Activated CD8-positive, alpha-beta memory T cell treated with anti-CD3 and anti-CD28 coated beads, Interleukin-2, amount 50 U/mL, for 48 hours (primary cell): ENCODE measurements around the gene RRAD.

Experiments
- DNase-seq: peaks from one replicate; pipeline ENCODE4 v3.0.0-alpha.2; 2020

The RRAD gene

DNA sequence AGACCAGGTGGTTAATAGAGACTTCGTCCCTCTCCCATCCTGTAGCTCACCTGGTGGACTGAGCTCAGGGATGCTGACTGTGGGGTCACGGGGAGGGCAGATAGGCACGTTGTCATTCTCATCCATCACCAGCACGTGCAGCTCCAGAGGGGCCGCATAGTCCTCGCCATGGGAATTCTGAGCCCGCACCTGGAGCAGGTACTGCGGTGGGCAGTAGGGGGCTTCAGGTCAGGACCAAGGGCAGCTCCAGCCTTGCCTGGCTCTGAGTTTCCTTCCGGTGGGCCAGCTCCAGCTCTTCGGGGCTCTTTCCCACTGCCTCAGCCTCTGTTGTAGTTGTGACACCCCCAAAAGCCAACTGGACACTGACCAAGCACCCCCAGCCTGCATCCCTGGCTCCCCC lies 12.3 kb downstream of the RRAD start:
- no peak for DNase-seq

GRCh38 chr16:66911801-66912200 lies 13.5 kb downstream of the RRAD start:
- no peak for DNase-seq

GRCh38 chr16:66911112-66911511 lies 14.2 kb downstream of the RRAD start:
- DNase-seq = no peak

DNA sequence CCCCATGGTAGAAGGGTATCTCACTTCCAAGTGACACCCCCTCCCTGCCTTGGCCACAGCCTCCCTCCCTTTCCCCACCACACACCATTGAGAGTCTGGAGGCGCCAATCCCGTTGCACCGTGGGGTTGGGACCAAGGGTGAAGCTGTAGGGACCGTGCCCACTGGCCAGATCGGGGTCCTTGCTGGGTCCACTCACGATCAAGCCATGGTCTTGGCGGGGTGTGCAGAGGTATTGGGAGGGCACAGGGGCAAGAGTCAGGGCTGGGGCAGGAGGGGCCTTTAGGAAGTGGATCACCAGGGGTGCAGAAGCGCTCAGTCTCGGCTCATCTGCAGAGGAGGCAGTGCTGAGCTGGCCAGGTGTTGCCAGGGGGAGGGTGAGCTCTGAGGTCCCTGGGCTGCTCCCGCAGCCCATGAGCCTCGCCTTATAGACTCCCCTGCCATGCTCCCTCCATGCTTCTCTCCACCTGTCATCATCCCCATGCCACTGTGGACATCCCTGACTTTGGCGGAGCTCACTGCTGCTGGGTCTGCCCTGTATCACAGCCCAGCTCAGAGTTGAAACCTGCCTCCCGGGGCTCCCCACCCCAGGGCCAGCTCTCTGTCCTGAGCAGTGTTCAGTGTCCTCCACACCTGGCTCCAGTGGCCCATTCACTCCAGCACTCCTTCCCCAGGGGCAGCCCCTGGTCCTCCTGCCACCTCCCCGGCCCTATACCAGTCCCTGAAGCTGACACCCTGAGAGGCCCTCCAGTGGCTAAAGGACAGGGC lies 15.0 kb downstream of the RRAD start:
- DNase-seq = no peak

DNA sequence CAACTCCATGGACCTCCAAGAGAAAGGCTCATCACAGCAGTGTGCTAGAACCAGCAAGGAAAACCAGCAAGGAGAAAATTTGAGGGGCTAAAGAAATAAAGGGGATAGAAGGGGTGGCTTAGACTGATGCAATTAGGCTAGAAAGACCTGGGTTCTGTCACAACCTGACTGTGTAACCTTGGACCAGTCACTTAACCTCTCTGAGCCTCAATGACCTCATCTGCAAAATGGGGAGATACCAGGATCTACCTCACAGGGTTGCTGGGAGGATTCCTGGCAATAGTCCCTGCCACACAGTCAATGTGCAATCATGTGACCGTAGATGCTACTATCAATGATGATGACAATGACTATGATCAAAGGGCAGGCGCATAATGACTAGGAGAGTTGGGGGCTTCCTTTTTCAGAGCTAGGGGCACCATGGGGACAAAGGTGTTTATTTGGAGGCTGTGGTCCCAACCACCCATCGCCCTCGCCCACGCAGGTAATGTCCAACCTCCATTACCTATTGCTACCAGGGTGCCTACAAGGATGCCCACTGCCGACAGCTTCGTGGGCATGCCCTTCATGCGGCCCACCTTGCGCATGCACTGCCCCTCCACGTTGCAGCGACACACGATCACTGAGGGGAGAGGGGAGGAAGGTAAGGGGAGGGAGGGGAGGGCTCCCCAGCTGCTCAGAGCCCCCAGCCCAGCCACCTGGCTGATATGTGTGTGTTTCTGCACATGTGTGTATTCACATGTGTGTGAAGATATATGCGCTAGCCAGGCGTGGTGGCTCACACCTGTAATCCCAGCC lies 16.4 kb downstream of the RRAD start:
- DNase-seq = no peak

DNA sequence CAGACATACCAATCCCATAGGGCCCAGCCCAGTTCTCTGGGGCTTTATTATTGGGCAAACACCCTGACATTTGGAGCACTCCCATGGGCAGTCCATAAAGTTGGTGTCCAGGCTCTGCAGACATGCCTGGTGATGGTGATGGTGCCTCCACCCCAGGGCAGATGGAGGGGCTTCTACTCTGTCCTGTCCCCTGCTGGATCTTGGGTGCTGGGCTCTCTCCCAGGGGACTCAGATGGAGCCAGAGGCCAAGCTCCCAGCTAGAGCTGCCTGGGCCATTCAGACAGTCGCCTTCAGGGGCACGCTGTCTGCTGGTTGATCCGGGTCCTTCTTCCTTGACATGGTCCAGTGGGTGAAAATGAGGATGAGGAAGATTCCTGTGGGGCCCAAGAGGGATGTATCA lies 17.2 kb downstream of the RRAD start:
- DNase-seq = no peak

- DNase-seq = no peak
These were observed 18.2 kb downstream of the RRAD start for GRCh38 chr16:66906916-66907836.

DNA sequence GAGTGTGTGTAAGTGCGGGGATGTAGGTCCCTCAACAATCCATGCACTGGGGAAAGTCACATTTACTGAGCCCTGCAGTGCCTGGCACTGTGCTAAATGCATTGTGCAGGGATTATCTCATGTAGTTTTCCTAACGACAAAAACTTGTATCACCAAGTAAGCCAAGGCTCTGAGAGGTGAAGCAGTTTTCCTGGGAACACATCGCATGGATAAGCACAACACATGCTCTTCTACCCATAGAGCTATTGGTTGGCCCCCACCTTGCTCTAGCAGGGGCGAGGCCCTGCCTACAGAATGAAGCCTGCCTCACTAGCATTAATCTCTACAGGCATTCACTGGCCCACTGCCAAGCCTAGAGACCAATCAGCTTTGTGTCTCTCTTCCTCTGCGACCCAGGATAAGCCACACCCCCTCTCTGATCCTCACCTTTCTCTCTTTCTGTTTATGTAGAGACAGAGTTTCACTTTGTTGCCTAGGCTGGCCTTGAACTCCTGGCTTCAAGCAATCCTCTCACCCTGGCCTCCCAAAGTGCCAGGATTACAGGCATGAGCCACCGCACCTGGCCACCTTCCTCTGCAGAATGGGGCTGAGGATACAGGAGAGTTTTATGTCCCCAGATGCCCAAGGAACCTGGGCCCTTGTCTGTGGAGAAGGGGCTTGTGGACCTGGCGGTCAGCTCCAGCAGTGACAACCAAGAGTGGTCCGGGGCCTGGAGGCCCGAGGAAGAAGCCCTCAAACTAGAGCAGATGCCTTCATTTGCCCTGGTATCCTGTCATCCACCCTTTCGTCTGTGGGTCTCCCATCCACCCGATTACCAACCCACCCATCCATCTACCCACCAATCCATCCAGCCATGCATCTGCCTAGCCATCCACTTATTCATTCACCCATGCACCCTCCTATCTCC lies 19.4 kb downstream of the RRAD start:
- DNase-seq = no peak

DNA sequence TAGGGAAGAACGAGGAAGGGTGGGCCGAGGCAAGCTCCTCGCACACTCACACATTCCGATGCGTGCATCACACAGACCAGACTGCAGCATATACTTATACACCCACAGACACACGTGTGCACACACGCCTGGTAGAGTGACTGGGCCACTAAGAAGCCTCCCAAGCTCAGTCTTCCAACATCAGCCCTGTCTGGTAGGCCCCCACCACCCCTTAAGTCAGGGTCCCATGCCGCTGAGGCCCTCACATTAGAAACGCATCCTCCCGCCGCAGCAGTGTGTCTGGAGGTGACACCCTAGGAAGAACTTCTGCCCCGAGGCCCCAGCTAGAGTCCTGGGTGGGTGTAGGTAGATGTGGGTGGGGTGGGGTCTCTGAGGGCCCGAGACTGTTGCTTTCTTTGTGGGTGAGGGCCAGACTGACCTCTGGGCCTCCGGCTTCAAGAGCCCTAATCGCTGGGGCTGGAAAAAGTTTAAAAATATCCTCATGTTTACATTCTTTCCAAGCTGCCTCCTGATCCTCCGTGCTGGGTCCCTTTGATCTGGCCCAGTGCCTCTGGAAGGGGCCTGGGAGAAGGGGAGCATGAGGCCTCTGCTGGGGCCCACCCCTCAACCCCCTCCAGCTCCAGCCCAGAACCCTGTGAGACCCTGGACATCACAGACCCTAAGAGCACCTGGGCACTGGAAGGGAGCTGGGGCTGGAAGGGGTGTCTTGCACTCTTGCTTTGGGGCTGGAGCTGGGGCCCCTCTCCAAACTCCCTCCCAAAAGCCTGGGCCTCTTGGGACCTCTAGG lies 20.3 kb downstream of the RRAD start:
- DNase-seq = no peak

DNA sequence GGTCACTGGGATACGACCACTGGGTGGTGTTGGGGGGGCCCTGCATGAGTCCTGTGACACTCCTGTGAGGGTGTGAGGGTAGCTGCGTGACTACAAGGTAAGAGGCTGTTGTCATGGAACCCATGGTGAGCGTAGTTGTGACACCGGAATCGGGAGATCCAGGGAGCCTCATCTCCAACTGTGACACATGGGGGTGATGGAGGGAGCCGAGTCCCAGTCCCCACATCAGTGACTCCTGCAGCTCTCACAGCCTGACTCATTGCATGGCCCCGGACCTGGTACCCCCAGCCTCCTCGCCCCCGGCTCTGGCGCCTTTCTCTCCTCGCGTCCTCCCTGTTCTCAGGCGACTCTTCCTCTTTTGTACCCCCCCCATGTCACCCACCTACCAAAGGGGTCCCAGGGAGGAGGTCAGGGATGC lies 20.9 kb downstream of the RRAD start:
- DNase-seq = no peak

GRCh38 chr16:66903544-66904427 lies 21.5 kb downstream of the RRAD start:
- DNase-seq = no peak

DNA sequence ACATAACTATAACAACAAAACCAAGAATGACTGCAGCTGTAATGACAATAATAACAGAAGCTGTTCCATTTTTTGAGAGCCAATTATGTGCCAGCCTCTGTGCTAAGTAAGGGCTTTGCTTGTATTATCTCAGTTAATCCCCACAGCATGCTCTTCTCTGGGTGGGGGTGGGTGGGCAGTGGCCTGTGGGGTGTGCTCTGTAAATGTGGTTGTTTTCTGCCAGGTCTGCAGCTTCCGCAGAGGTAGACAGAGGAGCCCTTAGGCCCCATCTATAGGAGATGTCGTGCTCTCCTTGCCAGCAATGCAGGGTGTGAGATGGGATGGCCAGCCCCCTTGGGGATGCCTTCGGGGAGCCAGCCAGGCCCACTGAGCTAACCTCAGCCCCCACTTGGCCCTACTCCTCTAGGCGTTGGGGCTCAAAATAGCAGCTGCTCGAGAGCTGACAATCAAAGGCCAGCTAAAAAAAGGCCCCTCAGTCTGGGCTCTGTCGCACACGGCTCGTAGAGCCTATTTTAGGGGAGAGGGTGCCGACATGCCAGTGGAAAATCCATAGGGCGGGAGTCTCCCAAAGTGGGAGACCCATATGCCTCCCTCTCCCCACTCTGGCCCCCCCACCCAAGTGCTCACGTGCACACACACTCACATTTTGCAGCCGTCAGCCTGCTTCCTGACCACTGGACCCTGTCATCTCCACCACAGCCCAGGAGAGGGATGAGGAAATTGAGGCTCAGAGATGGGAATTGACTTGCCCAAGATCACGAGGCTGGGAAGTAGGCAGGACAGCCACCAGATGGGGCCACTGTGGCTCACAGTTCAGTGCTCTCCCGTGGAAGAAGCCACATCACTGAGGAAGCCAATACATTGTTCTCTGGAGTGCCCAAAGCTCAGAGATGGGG lies 22.4 kb downstream of the RRAD start:
- no peak for DNase-seq

- no peak for DNase-seq
These were observed 23.7 kb downstream of the RRAD start for GRCh38 chr16:66901626-66902025.

- no peak for DNase-seq
These were observed 24.5 kb downstream of the RRAD start for GRCh38 chr16:66900721-66901441.

GRCh38 chr16:66899945-66900710 lies 25.2 kb downstream of the RRAD start:
- no peak for DNase-seq

DNA sequence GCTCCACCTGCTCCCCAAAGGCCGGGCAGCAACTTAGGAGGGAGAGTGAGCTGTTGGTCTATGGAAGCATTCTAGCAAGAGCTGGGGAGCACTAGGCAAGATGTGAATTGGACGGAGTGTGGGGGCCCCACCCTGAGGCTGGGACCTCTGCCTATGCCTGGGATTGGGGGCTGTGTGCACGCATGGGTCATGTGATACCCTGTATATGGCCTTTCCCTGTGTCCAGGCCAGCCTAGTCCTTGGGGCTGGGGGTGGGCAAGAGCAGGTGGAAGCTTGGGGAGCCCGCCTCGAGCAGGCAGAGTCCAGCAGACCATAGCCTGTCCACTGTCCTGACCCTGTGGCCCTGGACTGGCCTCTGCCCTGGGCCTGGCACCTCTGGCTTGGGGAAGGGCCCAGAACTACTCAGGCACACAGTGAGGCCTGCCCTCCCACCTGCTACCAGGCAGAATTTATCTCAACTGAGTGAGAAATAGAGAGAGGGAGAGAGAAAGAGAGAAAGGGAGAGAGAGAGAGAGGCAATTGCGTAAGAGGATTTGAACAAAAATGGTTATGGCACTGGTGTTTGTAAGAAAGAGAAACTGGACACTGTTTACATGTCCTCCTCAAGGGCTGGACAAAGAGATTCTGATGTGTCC lies 25.9 kb downstream of the RRAD start:
- DNase-seq = no peak

DNA sequence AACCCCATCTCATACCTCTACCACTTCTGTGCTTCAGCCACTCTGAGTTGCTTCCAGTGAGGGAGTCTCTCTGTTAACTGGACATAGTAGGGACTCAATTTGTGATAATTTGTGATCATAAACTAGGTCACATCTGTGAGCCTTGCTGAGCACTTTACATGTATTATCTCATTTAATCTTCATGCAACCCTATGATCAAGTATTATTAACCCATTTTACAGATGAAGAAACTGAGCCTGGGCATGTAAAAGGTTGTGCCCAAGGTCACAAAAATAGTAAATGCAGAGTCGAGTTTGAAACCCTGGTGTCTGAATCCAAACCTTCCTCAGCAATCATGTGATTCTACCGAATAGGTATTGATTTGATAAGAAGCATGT lies 26.4 kb downstream of the RRAD start:
- no peak for DNase-seq
